A549 (cell line): Measurements from ENCODE around the gene C2orf68. TPM values are rescaled to one million over a fixed set of nuclear protein-coding genes. Genes with fewer than 3 reads are reported as not detected.
A peak's percentile ranks its signal among the peaks of the same experiment; 100 is the strongest.

ENCODE experiments used
- ATAC-seq, 2 experiments: fragments of 200-7000 bp in 1 of 2; fragments of >200 bp in 1 of 2; cut with Nextera tagmentation in 1 of 2; cut with Tn5 transposase in 1 of 2; 3 replicates each; pipeline versions ENCODE4 v1.8.0 to v1.9.1; 2018 to 2020; ENCODE audit warnings: mild to moderate bottlenecking in 1 of 2, moderate library complexity in 1 of 2
- CTCF ChIA-PET: fragments of 300-600 bp; sonication (Branson Sonifier 250); formaldehyde crosslinking; extraction: SDS; loops from one replicate; lab custom pipeline; 2021; ENCODE audit warnings: antibody characterized with exemption, inconsistent platforms; lab: Yijun Ruan, JAX
- POLR2A ChIA-PET: fragments of 350-600 bp; formaldehyde crosslinking; extraction: SDS; loops from one replicate; lab custom pipeline; 2021; ENCODE audit warnings: antibody characterized with exemption, inconsistent platforms; lab: Yijun Ruan, JAX
- DNase-seq, 2 experiments: peaks; one replicate each; pipeline versions ENCODE4 v3.0.0 to v3.0.0-alpha.2; 2011 to 2016; ENCODE audit warnings: low read depth in 1 of 2, low spot score in 1 of 2
- FAIRE-seq: peaks from 2 replicates; lab custom pipeline; 2011; peaks lifted over from hg19 to GRCh38; lab: Jason Lieb, UNC
- H3K27ac ChIP-seq, 2 experiments: fragments of >200 bp; sonication (Bioruptor Twin); formaldehyde crosslinking; 3 replicates each; pipeline ENCODE4 v1.5.1; 2016 to 2017
- H3K4me1 ChIP-seq: fragments of >200 bp; sonication (Bioruptor Twin); formaldehyde crosslinking; 3 replicates; pipeline ENCODE4 v1.6.1; 2016
- H3K4me2 ChIP-seq: fragments of >200 bp; sonication (Bioruptor Twin); formaldehyde crosslinking; 3 replicates; pipeline ENCODE4 v1.6.1; 2016
- H3K4me3 ChIP-seq: fragments of >200 bp; sonication (Bioruptor Twin); formaldehyde crosslinking; 3 replicates; pipeline ENCODE4 v1.5.1; 2016
- H3K9me3 ChIP-seq: fragments of >200 bp; sonication (Bioruptor Twin); formaldehyde crosslinking; 3 replicates; pipeline ENCODE4 v1.6.1; 2016
- BHLHE40 ChIP-seq: IDR thresholded peaks from 2 replicates; pipeline ENCODE4 v1.6.1; 2012; ENCODE audit warnings: low read depth, low read length, inconsistent platforms
- CTCF ChIP-seq: fragments of >200 bp; sonication (Bioruptor Twin); formaldehyde crosslinking; IDR thresholded peaks from 3 replicates; pipeline ENCODE4 v1.5.1; 2016
- ESRRA ChIP-seq: fragments of 150-350 bp; IDR thresholded peaks from 2 replicates; pipeline ENCODE4 v1.6.1; 2014; ENCODE audit warnings: mild to moderate bottlenecking, low read length, borderline replicate concordance
- FOSB ChIP-seq: fragments of 250-450 bp; sonication (Bioruptor Pico); IDR thresholded peaks from 2 replicates; pipeline ENCODE4 v1.5.0; 2020; ENCODE audit warnings: mild to moderate bottlenecking, moderate library complexity
- FOSL2 ChIP-seq, 2 experiments: fragments of 450-650 bp in 1 of 2; fragments of >200 bp in 1 of 2; sonication (Bioruptor Twin) in 1 of 2; formaldehyde crosslinking; IDR thresholded peaks; 2 replicates each; pipeline versions ENCODE4 v1.5.0 to v1.6.1; 2016 to 2020; ENCODE audit warnings: mild to moderate bottlenecking in 1 of 2, moderate library complexity in 1 of 2
- GATA3 ChIP-seq: IDR thresholded peaks from 2 replicates; pipeline ENCODE4 v1.6.1; 2012; ENCODE audit warnings: borderline replicate concordance
- HES2 ChIP-seq: fragments of >200 bp; sonication (Bioruptor Twin); formaldehyde crosslinking; IDR thresholded peaks from 2 replicates; pipeline ENCODE4 v1.6.1; 2016
- HOXB5 ChIP-seq: fragments of 250-450 bp; sonication (Bioruptor Pico); IDR thresholded peaks from 2 replicates; pipeline ENCODE4 v1.5.0; 2020; ENCODE audit warnings: mild to moderate bottlenecking, moderate library complexity
- JUN ChIP-seq, 2 experiments: fragments of >200 bp; sonication (Bioruptor Twin); formaldehyde crosslinking; IDR thresholded peaks; 2 replicates in 1 of 2; 3 replicates in 1 of 2; pipeline ENCODE4 v1.6.1; 2016 to 2017
- KDM1A ChIP-seq: fragments of 200-600 bp; sonication (generic); IDR thresholded peaks from 2 replicates; pipeline ENCODE4 v1.6.1; 2016; ENCODE audit warnings: low read depth, mild to moderate bottlenecking
- KDM5A ChIP-seq: fragments of 200-600 bp; sonication (generic); IDR thresholded peaks from 2 replicates; pipeline ENCODE4 v1.6.1; 2016; ENCODE audit warnings: antibody characterized with exemption, mild to moderate bottlenecking
- MAX ChIP-seq: IDR thresholded peaks from 2 replicates; pipeline ENCODE4 v1.6.1; 2012
- MYC ChIP-seq: IDR thresholded peaks from 2 replicates; pipeline ENCODE4 v1.6.1; 2012; ENCODE audit warnings: mild to moderate bottlenecking, inconsistent platforms, low read length, improper control_type of control experiment, borderline replicate concordance
- NFE2L2 ChIP-seq: fragments of 150-350 bp; conservative IDR thresholded peaks from 2 replicates; pipeline ENCODE4 v1.6.1; 2014; ENCODE audit warnings: low read length
- NPAS2 ChIP-seq: fragments of 250-450 bp; sonication (Bioruptor Pico); IDR thresholded peaks from 2 replicates; pipeline ENCODE4 v1.8.0; 2022; ENCODE audit warnings: mild to moderate bottlenecking, moderate library complexity, borderline replicate concordance
- NR3C1 ChIP-seq: fragments of >200 bp; sonication (Bioruptor Twin); formaldehyde crosslinking; IDR thresholded peaks from 3 replicates; pipeline ENCODE4 v1.6.1; 2017
- RAD21 ChIP-seq, 2 experiments: fragments of >200 bp in 1 of 2; sonication (Bioruptor Twin) in 1 of 2; formaldehyde crosslinking in 1 of 2; IDR thresholded peaks in 1 of 2; conservative IDR thresholded peaks in 1 of 2; 2 replicates in 1 of 2; 3 replicates in 1 of 2; pipeline ENCODE4 v1.6.1; 2012 to 2018; ENCODE audit warnings: inconsistent platforms in 1 of 2
- RCOR1 ChIP-seq: fragments of 150-350 bp; IDR thresholded peaks from 2 replicates; pipeline ENCODE4 v1.6.1; 2014; ENCODE audit warnings: antibody characterized with exemption, low read length, low read depth
- RFX5 ChIP-seq: fragments of 450-650 bp; IDR thresholded peaks from 2 replicates; pipeline ENCODE4 v1.7.1; 2014; ENCODE audit warnings: antibody characterized with exemption, mild to moderate bottlenecking, moderate library complexity
- RNF2 ChIP-seq: fragments of 200-600 bp; sonication (generic); IDR thresholded peaks from 2 replicates; pipeline ENCODE4 v1.6.1; 2016; ENCODE audit warnings: low read depth, mild to moderate bottlenecking, antibody characterized with exemption, moderate library complexity, borderline replicate concordance
- SMC3 ChIP-seq: fragments of >200 bp; sonication (Bioruptor Twin); formaldehyde crosslinking; IDR thresholded peaks from 3 replicates; pipeline ENCODE4 v1.6.1; 2018; ENCODE audit warnings: inconsistent platforms
- TFCP2L1 ChIP-seq: fragments of 250-450 bp; sonication (Bioruptor Pico); IDR thresholded peaks from 2 replicates; pipeline ENCODE4 v1.5.0; 2021; ENCODE audit warnings: mild to moderate bottlenecking
- ZC3H11A ChIP-seq: fragments of 450-650 bp; IDR thresholded peaks from 2 replicates; pipeline ENCODE4 v1.6.1; 2014; ENCODE audit warnings: antibody characterized with exemption, mild to moderate bottlenecking
- WGBS: methylation state at CpG from one replicate; pipeline ENCODE4 v1.1.6; 2017; ENCODE audit errors: missing lambda C conversion rate; 5-methylcytosine and 5-hydroxymethylcytosine counted together
- polyA plus RNA-seq, 4 experiments: library from polyadenylated mRNA; depleted of rRNA in 3 of 4; stranded (reverse); fragments of >200 nt; fragmentation: RNase III in 1 of 4; extraction: RNeasy Plus Mini Kit Qiagen cat#74134 plus additional on column Dnase treatment in 1 of 4; gene quantifications; 2 replicates in 3 of 4; 3 replicates in 1 of 4; pipeline ENCODE4 v1.2.3, GENCODE V29; 2011 to 2017

C2orf68 gene
- polyA plus RNA-seq, 2 of the 4 experiments (the other 2 are of a cell fraction) = 25.9 to 48.3 TPM

GRCh38 chr2:85648619-85649018 lies 36.8 kb upstream of the C2orf68 start:
- CTCF ChIA-PET = interaction anchor here (0.6 to 8.8 kb wide), 21 partner anchors 12 to 431 kb away, joined by 3 to 126 read pairs (median 6); partner anchors contain the start of gene SFTPB
- peak overlapping the region; percentile 80 to 91 for H3K27ac ChIP-seq
- H3K9me3 ChIP-seq = no peaks in the 10 kb centered on the region

GRCh38 chr2:85647823-85648526 lies 36.1 kb upstream of the C2orf68 start:
- peak overlapping the region; percentile 80 to 91 for H3K27ac ChIP-seq
- ATAC-seq (no peak), DNase-seq (no peak)
- peak overlapping the region; percentile 55; the same call in 2 of the 3 replicates for H3K4me2 ChIP-seq
- H3K9me3 ChIP-seq = no peaks in the 10 kb centered on the region
- TF ChIP-seq MYC = no peak
- TF ChIP-seq FOSL2 (IDR thresholded peaks at IDR 0.05) = no peak
- no peak for TF ChIP-seq FOSL2 (CRISPR knock-in tag; IDR thresholded peaks at IDR 0.05)
- TF ChIP-seq ZC3H11A = no peak
- TF ChIP-seq NPAS2 (CRISPR knock-in tag) = no peak
- no peak for TF ChIP-seq RFX5
- no peak for TF ChIP-seq KDM1A
- no peak for TF ChIP-seq MAX
- TF ChIP-seq RNF2 = no peak
- no peak for TF ChIP-seq TFCP2L1 (CRISPR knock-in tag)
- no peak for TF ChIP-seq JUN (IDR thresholded peaks at IDR 0.05)
- TF ChIP-seq BHLHE40 = no peak
- TF ChIP-seq, all 56 proteins: peak for 0
- FAIRE-seq = no peak
- POLR2A ChIA-PET = interaction anchor here (1.5 kb wide), 1 partner anchor 10 kb away, joined by 4 read pairs; no protein-coding TSS in a partner anchor
- CTCF ChIA-PET = interaction anchor here (0.6 to 8.8 kb wide), 22 partner anchors 11 to 431 kb away, joined by 3 to 126 read pairs (median 6); partner anchors contain the start of gene SFTPB
- Histone ChIP-seq H3K4me3 (no peak overlapping the region), H3K4me1 (peaks cover 52% of the 10 kb centered on the region)
- 93% methylated on average over 10 of the region's 10 CpGs for WGBS

More at GRCh38 chr2:85648619-85649018, 36.8 kb upstream of the C2orf68 start:
- POLR2A ChIA-PET = interaction anchor here (1.5 to 1.7 kb wide), 2 partner anchors 9 to 11 kb away, joined by 4 to 6 read pairs; no protein-coding TSS in a partner anchor
- FAIRE-seq = no peak
- Histone ChIP-seq H3K4me1 (peaks cover 59% of the 10 kb centered on the region), H3K4me3 (no peak overlapping the region), H3K4me2 (peak overlapping the region; percentile 55)
- ATAC-seq = peak; percentile 72 to 84
- whole genome bisulfite sequencing = 14% methylated on average over 2 of the region's 2 CpGs
- TF ChIP-seq RCOR1 (no peak), MAX (no peak), HOXB5 (CRISPR knock-in tag) (no peak), CTCF (peak; percentile 71), RAD21 (conservative IDR thresholded peaks at IDR 0.05 in 1 of 2, IDR thresholded peaks at IDR 0.05 in 1 of 2) (peak; percentile 63 to 67), SMC3 (peak; percentile 71), HES2 (no peak)
- DNase-seq = peak; percentile 72 to 76

GRCh38 chr2:85646166-85646565 lies 34.3 kb upstream of the C2orf68 start:
- Histone ChIP-seq H3K4me2 (no peak overlapping the region), H3K27ac (no peak overlapping the region), H3K4me3 (no peak overlapping the region), H3K9me3 (no peaks in the 10 kb centered on the region), H3K4me1 (peaks cover 34% of the 10 kb centered on the region)
- DNase-seq = no peak
- TF ChIP-seq ESRRA (no peak), KDM5A (no peak), KDM1A (no peak), FOSB (no peak), NR3C1 (no peak), NFE2L2 (no peak), GATA3 (no peak)
- ChIA-PET POLR2A (no interaction called here), CTCF (interaction anchor here (0.8 to 8.8 kb wide), 6 partner anchors 9 to 181 kb away, joined by 3 to 126 read pairs (median 4); no protein-coding TSS in a partner anchor)
- WGBS = 85% methylated on average over 2 of the region's 2 CpGs
- no peak for ATAC-seq
- no peak for FAIRE-seq
